Smooth muscle cell (in vitro differentiated cells): Measurements from ENCODE around the gene AVEN. TPM values are rescaled to one million over a fixed set of nuclear protein-coding genes. Genes with fewer than 3 reads are reported as not detected.

Experiments
- DNase-seq: peaks from one replicate; lab custom pipeline; 2025; ENCODE audit not compliant: unreplicated experiment; lab: John Stamatoyannopoulos, UW
- H2AFZ ChIP-seq: fragments of 200-600 bp; sonication (generic); 2 replicates; pipeline ENCODE4 v1.6.0; 2016; ENCODE audit warnings: antibody characterized with exemption, low read depth, mild to moderate bottlenecking
- H3F3A ChIP-seq: fragments of 200-600 bp; sonication (generic); 2 replicates; pipeline ENCODE4 v1.6.0; 2017; ENCODE audit warnings: antibody characterized with exemption, low read depth
- H3K27ac ChIP-seq: fragments of 200-600 bp; sonication (generic); 2 replicates; pipeline ENCODE4 v1.5.1; 2016; ENCODE audit warnings: low read depth, mild to moderate bottlenecking
- H3K27me3 ChIP-seq: fragments of 200-600 bp; sonication (generic); 2 replicates; pipeline ENCODE4 v1.6.1; 2016; ENCODE audit warnings: low read depth, mild to moderate bottlenecking
- H3K36me3 ChIP-seq: fragments of 200-600 bp; sonication (generic); 2 replicates; pipeline ENCODE4 v1.5.1; 2016; ENCODE audit warnings: low read depth
- H3K4me1 ChIP-seq: fragments of 200-600 bp; sonication (generic); 2 replicates; pipeline ENCODE4 v1.5.1; 2016; ENCODE audit warnings: low read depth
- H3K4me2 ChIP-seq: fragments of 200-600 bp; sonication (generic); 2 replicates; pipeline ENCODE4 v1.6.0; 2016; ENCODE audit warnings: mild to moderate bottlenecking
- H3K4me3 ChIP-seq: fragments of 200-600 bp; sonication (generic); 2 replicates; pipeline ENCODE4 v1.5.1; 2016; ENCODE audit warnings: mild to moderate bottlenecking
- H3K79me2 ChIP-seq: fragments of 200-600 bp; sonication (generic); 2 replicates; pipeline ENCODE4 v1.6.0; 2016; ENCODE audit warnings: low read depth, mild to moderate bottlenecking
- H3K9ac ChIP-seq: fragments of 200-600 bp; sonication (generic); 2 replicates; pipeline ENCODE4 v1.6.0; 2016; ENCODE audit warnings: low read depth
- H3K9me3 ChIP-seq: fragments of 200-600 bp; sonication (generic); replicated peaks from 2 replicates; pipeline ENCODE4 v1.5.1; 2016; ENCODE audit warnings: low read depth
- H4K20me1 ChIP-seq: fragments of 200-600 bp; sonication (generic); 2 replicates; pipeline ENCODE4 v1.6.0; 2016; ENCODE audit warnings: low read depth
- CTCF ChIP-seq: fragments of 200-600 bp; sonication (generic); IDR thresholded peaks from 2 replicates; pipeline ENCODE4 v1.5.1; 2017; ENCODE audit warnings: borderline replicate concordance, mild to moderate bottlenecking, antibody characterized with exemption; ENCODE audit not compliant: insufficient read depth, poor library complexity, severe bottlenecking
- WGBS: methylation state at CpG from one replicate; pipeline ENCODE4 v1.1.7; 2016; ENCODE audit warnings: low lambda C conversion rate; 5-methylcytosine and 5-hydroxymethylcytosine counted together
- polyA plus RNA-seq: library from polyadenylated mRNA; unstranded; fragments of >200 nt; fragmentation: Nextera tagmentation; extraction: Ambion mirVana; gene quantifications from 2 replicates; pipeline ENCODE4 v1.2.1, GENCODE V29; 2016
- total RNA-seq: library from RNA; depleted of rRNA; stranded (reverse); fragments of >200 nt; gene quantifications from 2 replicates; pipeline ENCODE4 v1.2.3, GENCODE V29; 2014

Gene AVEN
- total and polyA plus RNA-seq, 2 experiments from 2014 or later, result 10.6 to 15.7 TPM

- Histone ChIP-seq H3K27me3 (no peaks in the 10 kb centered on the region), H3K4me1 (no peaks in the 10 kb centered on the region), H3K79me2 (no peaks in the 10 kb centered on the region), H3K36me3 (no peaks in the 10 kb centered on the region), H3K9ac (no peak overlapping the region), H3K27ac (no peak overlapping the region), H3F3A (no peaks in the 10 kb centered on the region), H3K4me2 (peak overlapping the region; percentile 39), H3K4me3 (no peak overlapping the region), H2AFZ (no peak overlapping the region), H3K9me3 (no peaks in the 10 kb centered on the region), H4K20me1 (no peaks in the 10 kb centered on the region)
- TF ChIP-seq CTCF, result no peak
- no peak for DNase-seq
- WGBS, result 72% methylated on average over 3 of the region's 3 CpGs
Observed at GRCh38 chr15:33968821-33969220, 70.2 kb downstream of the AVEN start.

- Histone ChIP-seq H3F3A (no peaks in the 10 kb centered on the region), H3K36me3 (no peaks in the 10 kb centered on the region), H2AFZ (no peak within 1 kb of the TSS), H3K27me3 (no peaks in the 10 kb centered on the region), H3K9me3 (no peaks in the 10 kb centered on the region), H3K9ac (no peak within 1 kb of the TSS), H3K4me2 (peak within 1 kb of the TSS; percentile 39), H3K4me3 (no peak within 1 kb of the TSS), H3K4me1 (no peaks in the 10 kb centered on the region), H3K27ac (no peak within 1 kb of the TSS), H3K79me2 (no peaks in the 10 kb centered on the region), H4K20me1 (no peaks in the 10 kb centered on the region)
- WGBS, result 61% methylated on average over 6 of the region's 6 CpGs
- no peak for DNase-seq
- TF ChIP-seq CTCF, result no peak
Observed at GRCh38 chr15:33968224-33968623, 70.8 kb downstream of the AVEN start, which contains the start of gene CHRM5. TSS of gene CHRM5 (plus strand) at chr15:33968497. CDS start at chr15:34062718, 94,221 bp downstream.

- no peak overlapping the region for H3K4me2 ChIP-seq
- TF ChIP-seq CTCF, result no peak
- no peaks in the 10 kb centered on the region for H3K79me2 ChIP-seq
- no peaks in the 10 kb centered on the region for H3K27me3 ChIP-seq
- no peaks in the 10 kb centered on the region for H3K9me3 ChIP-seq
- no peak overlapping the region for H3K27ac ChIP-seq
- H3F3A ChIP-seq, result no peaks in the 10 kb centered on the region
- no peak overlapping the region for H3K4me3 ChIP-seq
- no peaks in the 10 kb centered on the region for H4K20me1 ChIP-seq
- no peaks in the 10 kb centered on the region for H3K36me3 ChIP-seq
- H3K9ac ChIP-seq, result no peak overlapping the region
- no peak for DNase-seq
- WGBS, result 97% methylated on average over 2 of the region's 2 CpGs
- H2AFZ ChIP-seq, result no peak overlapping the region
- H3K4me1 ChIP-seq, result no peaks in the 10 kb centered on the region
Observed at GRCh38 chr15:33964665-33965040, 74.4 kb downstream of the AVEN start.
